ENCODE data around the gene ANG. TPM values are rescaled to one million over a fixed set of nuclear protein-coding genes. Genes with fewer than 3 reads are reported as not detected.
"Not testable (repeated sequence)": the region's sequence is repeated elsewhere in the genome, so short reads cannot be mapped to it uniquely, and the experiment has no call there.

ANG gene
- polyA plus RNA-seq, 3 donors: 9.8 to 55.7 (median 31.4) TPM

- no peaks in the 10 kb centered on the region for H3K27me3 Mint-ChIP-seq (ENCODE audit: low read depth in 3 of 3)
- Histone ChIP-seq H3K4me3 (replicated peaks in 1 of 3; ENCODE audit: low read depth in 2 of 3, low read length in 3 of 3) (no peak overlapping the region), H3K36me3 (replicated peaks in 1 of 2; ENCODE audit: control insufficient read depth in 1 of 2, insufficient read depth in 2 of 2, low read length in 2 of 2) (peaks cover 5 to 10% of the 10 kb centered on the region in 2 donors), H3K4me1 (ENCODE audit: control insufficient read depth in 1 of 2, insufficient read depth in 2 of 2, low read length in 2 of 2) (peaks cover 12 to 16% of the 10 kb centered on the region in 2 donors), H3K9ac (ENCODE audit: insufficient read depth, low read length, poor library complexity, severe bottlenecking) (no peak overlapping the region), H3K4me2 (replicated peaks; ENCODE audit: extremely low read depth, low read length, poor library complexity, severe bottlenecking) (no peak overlapping the region), H2AFZ (ENCODE audit: insufficient read depth, low read depth, low read length, poor library complexity, severe bottlenecking) (no peak overlapping the region), H3K27ac (ENCODE audit: low read depth in 1 of 2, low read length in 2 of 2) (no peak overlapping the region), H3K9me3 (replicated peaks in 1 of 2; ENCODE audit: control insufficient read depth in 1 of 2, insufficient read depth in 1 of 2, low read length in 2 of 2) (no peaks in the 10 kb centered on the region), H3K27me3 (ENCODE audit: control insufficient read depth in 2 of 2, insufficient read depth in 2 of 2, low read length in 2 of 2) (no peaks in the 10 kb centered on the region), H3K79me2 (ENCODE audit: insufficient read depth, low read length) (no peaks in the 10 kb centered on the region), H4K20me1 (ENCODE audit: insufficient read depth, low read length) (no peaks in the 10 kb centered on the region)
- peaks cover 10 to 18% of the 10 kb centered on the region in 2 donors for H3K36me3 Mint-ChIP-seq
- H3K4me3 Mint-ChIP-seq: no peak overlapping the region
- intact Hi-C loops (cut with micrococcal nuclease): loop anchor here (2.0 to 10.0 kb wide), 3 partner anchors 155 to 275 kb away; no protein-coding TSS in a partner anchor
- H3K4me1 Mint-ChIP-seq: peaks cover 14% of the 10 kb centered on the region
- H3K27ac Mint-ChIP-seq: no peak overlapping the region
- H3K9me3 Mint-ChIP-seq: peaks cover 0 to 9% (median 0%) of the 10 kb centered on the region in 7 donors
- no peak for TF ChIP-seq CTCF (IDR thresholded peaks at IDR 0.05)
- no peak for DNase-seq
Observed at GRCh38 chr14:20699931-20700330, 11.4 kb downstream of the ANG start.

- H3K9ac ChIP-seq (ENCODE audit: insufficient read depth, low read length, poor library complexity, severe bottlenecking); H3K9me3 Mint-ChIP-seq; H3K27me3 Mint-ChIP-seq (ENCODE audit: low read depth in 3 of 3); intact Hi-C loops (cut with micrococcal nuclease); H2AFZ ChIP-seq (ENCODE audit: insufficient read depth, low read depth, low read length, poor library complexity, severe bottlenecking); H3K27ac ChIP-seq (ENCODE audit: low read depth in 1 of 2, low read length in 2 of 2); H3K27ac Mint-ChIP-seq; H3K79me2 ChIP-seq (ENCODE audit: insufficient read depth, low read length); H3K27me3 ChIP-seq (ENCODE audit: control insufficient read depth in 2 of 2, insufficient read depth in 2 of 2, low read length in 2 of 2); H3K4me3 ChIP-seq (replicated peaks in 1 of 3; ENCODE audit: low read depth in 2 of 3, low read length in 3 of 3); H4K20me1 ChIP-seq (ENCODE audit: insufficient read depth, low read length); DNase-seq; H3K4me2 ChIP-seq (replicated peaks; ENCODE audit: extremely low read depth, low read length, poor library complexity, severe bottlenecking); H3K9me3 ChIP-seq (replicated peaks in 1 of 2; ENCODE audit: control insufficient read depth in 1 of 2, insufficient read depth in 1 of 2, low read length in 2 of 2); H3K4me3 Mint-ChIP-seq: not testable (repeated sequence)
- WGBS (ENCODE audit: insufficient coverage): 100% methylated on average over 7 of the region's 7 CpGs
- H3K36me3 Mint-ChIP-seq: peaks cover 5 to 10% of the 10 kb centered on the region in 2 donors
- Histone ChIP-seq H3K4me1 (ENCODE audit: control insufficient read depth in 1 of 2, insufficient read depth in 2 of 2, low read length in 2 of 2) (peaks cover 12 to 16% of the 10 kb centered on the region in 2 donors), H3K36me3 (replicated peaks in 1 of 2; ENCODE audit: control insufficient read depth in 1 of 2, insufficient read depth in 2 of 2, low read length in 2 of 2) (peaks cover 3 to 10% of the 10 kb centered on the region in 2 donors)
- peaks cover 14% of the 10 kb centered on the region for H3K4me1 Mint-ChIP-seq
Observed at GRCh38 chr14:20700965-20701364, 12.4 kb downstream of the ANG start.

All from CD14-positive monocyte (primary cell).